HG03159 (cell line): ENCODE results near the gene BHLHE40.

Experiments
- ATAC-seq: cut with Tn5 transposase; IDR thresholded peaks from one replicate; pipeline ENCODE4 v1.9.1; 2021; ENCODE audit warnings: mild to moderate bottlenecking, moderate library complexity; ENCODE audit not compliant: unreplicated experiment

BHLHE40 gene

DNA sequence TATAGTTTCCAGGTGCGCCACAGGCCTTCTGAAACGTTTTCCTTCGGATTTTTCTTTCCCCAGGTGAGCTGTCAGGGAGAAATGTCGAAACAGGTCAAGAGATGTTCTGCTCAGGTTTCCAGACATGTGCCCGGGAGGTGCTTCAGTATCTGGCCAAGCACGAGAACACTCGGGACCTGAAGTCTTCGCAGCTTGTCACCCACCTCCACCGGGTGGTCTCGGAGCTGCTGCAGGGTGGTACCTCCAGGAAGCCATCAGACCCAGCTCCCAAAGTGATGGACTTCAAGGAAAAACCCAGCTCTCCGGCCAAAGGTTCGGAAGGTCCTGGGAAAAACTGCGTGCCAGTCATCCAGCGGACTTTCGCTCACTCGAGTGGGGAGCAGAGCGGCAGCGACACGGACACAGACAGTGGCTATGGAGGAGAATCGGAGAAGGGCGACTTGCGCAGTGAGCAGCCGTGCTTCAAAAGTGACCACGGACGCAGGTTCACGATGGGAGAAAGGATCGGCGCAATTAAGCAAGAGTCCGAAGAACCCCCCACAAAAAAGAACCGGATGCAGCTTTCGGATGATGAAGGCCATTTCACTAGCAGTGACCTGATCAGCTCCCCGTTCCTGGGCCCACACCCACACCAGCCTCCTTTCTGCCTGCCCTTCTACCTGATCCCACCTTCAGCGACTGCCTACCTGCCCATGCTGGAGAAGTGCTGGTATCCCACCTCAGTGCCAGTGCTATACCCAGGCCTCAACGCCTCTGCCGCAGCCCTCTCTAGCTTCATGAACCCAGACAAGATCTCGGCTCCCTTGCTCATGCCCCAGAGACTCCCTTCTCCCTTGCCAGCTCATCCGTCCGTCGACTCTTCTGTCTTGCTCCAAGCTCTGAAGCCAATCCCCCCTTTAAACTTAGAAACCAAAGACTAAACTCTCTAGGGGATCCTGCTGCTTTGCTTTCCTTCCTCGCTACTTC lies 3.8 kb downstream of the BHLHE40 start:
- no peak for ATAC-seq

GRCh38 chr3:4983739-4984510 lies 4.7 kb downstream of the BHLHE40 start:
- peak; percentile 61 for ATAC-seq

DNA sequence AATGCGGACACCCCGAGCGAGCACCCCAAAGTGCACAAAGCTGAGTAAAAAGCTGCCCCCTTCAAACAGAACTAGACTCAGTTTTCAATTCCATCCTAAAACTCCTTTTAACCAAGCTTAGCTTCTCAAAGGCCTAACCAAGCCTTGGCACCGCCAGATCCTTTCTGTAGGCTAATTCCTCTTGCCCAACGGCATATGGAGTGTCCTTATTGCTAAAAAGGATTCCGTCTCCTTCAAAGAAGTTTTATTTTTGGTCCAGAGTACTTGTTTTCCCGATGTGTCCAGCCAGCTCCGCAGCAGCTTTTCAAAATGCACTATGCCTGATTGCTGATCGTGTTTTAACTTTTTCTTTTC lies 5.3 kb downstream of the BHLHE40 start:
- no peak for ATAC-seq

GRCh38 chr3:4985330-4986174 lies 6.3 kb downstream of the BHLHE40 start:
- ATAC-seq, result no peak

- peak; percentile 21 for ATAC-seq
Observed at GRCh38 chr3:4986175-4986781, 7.0 kb downstream of the BHLHE40 start.

DNA sequence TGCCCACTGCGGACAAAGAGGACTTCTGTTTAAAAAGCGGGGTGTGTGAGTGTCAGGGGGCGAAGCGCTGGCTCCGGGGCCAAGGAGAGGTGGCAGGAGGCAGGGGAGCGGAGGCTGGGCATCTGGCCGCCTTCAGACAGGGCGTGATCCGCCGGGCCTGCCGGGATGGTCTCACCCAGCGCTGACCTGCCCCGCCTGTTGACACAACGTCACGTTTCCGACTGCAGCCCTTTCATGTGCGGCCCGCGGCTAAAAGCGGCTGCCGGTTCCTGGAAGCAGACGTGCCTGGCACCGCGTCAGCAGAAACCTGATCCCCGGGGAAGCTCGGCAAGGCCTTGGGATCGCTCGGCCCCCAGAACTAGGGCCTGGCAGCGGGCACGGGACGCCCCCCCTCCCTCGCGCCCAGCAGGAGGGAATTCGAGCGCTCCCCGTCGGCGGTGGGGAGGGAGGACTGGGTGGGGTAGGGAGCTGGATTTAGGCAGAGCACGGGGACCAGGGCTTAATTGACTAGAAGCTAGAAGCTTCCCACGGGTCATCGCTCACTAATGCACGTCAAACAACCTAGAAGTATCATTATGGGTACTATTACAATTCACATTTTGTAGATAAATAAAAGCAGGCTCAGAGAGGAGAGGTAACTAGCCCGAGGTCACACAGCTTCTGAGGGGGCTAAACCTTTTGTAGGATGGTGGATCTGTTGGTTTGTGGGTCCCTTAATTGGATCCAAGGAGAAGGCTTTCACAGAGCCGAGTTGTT lies 7.7 kb downstream of the BHLHE40 start:
- peak; percentile 52 for ATAC-seq

- ATAC-seq, result no peak
Observed at GRCh38 chr3:4987538-4988296, 8.5 kb downstream of the BHLHE40 start.

GRCh38 chr3:4988983-4989834 lies 10.0 kb downstream of the BHLHE40 start:
- no peak for ATAC-seq

DNA sequence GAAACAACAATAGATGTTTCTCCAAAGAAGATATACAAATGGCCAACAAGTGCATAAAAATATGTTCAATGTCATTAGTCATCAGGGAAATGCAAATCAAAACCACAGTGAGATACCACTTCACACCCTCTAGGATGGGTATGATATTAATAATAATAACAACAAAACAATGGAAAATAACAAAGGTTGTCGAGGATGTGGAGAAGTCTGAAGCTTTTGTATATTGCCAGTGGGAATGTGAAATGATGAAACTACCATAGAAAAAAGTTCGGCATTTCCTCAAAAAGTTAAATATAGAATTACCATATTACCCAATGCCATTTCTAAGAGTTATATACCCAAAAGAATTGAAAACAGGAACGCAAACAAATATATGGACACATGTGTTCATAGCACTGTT lies 10.8 kb downstream of the BHLHE40 start:
- no peak for ATAC-seq

- ATAC-seq, result no peak
Observed at GRCh38 chr3:4992118-4992517, 12.9 kb downstream of the BHLHE40 start.

GRCh38 chr3:4993276-4994143 lies 14.3 kb downstream of the BHLHE40 start:
- ATAC-seq, result no peak

- ATAC-seq, result no peak
Observed at GRCh38 chr3:4994144-4994730, 15.0 kb downstream of the BHLHE40 start.

DNA sequence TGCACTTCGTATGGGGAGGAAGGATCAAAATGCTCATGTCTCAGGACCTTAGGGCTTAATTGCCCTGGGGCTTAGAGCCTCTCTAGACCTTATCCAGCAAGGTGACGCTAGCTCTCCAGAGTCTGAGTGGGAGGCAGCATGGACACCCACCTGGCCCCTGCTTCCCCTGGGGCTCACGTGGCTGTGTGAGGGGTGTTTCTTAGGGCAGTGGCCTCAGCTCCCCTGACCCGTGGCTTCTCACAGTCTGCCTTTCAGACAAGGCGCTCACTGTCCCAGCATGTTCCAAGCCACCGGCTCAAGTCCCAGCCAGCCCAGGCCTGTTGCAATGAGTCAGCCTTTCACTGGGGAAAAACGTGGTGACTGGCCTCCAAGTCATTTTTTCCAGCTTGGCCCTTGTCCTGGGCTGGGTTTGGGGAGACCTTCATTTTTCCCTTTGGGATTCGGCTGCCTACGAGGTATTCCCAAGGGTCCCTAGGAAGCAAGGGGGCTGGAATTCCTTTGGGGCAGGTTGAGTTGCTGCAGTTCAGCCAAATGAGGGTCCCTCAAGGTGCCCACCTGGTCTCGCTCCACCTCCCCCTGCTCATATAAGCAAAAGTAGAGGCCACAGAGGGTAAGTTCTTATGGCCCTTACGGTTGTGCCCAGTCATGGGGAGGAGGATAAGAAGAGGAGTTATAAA lies 15.7 kb downstream of the BHLHE40 start:
- no peak for ATAC-seq

GRCh38 chr3:4995500-4996053 lies 16.3 kb downstream of the BHLHE40 start:
- ATAC-seq, result no peak

GRCh38 chr3:4996223-4996765 lies 17.1 kb downstream of the BHLHE40 start:
- ATAC-seq, result no peak

- no peak for ATAC-seq
Observed at GRCh38 chr3:4996771-4997291, 17.6 kb downstream of the BHLHE40 start.
